ENCODE data around the gene PAX5.

PAX5 gene

GRCh38 chr9:36802201-36802920 lies 231.7 kb downstream of the PAX5 start:
- TF ChIP-seq, protein P1, sequence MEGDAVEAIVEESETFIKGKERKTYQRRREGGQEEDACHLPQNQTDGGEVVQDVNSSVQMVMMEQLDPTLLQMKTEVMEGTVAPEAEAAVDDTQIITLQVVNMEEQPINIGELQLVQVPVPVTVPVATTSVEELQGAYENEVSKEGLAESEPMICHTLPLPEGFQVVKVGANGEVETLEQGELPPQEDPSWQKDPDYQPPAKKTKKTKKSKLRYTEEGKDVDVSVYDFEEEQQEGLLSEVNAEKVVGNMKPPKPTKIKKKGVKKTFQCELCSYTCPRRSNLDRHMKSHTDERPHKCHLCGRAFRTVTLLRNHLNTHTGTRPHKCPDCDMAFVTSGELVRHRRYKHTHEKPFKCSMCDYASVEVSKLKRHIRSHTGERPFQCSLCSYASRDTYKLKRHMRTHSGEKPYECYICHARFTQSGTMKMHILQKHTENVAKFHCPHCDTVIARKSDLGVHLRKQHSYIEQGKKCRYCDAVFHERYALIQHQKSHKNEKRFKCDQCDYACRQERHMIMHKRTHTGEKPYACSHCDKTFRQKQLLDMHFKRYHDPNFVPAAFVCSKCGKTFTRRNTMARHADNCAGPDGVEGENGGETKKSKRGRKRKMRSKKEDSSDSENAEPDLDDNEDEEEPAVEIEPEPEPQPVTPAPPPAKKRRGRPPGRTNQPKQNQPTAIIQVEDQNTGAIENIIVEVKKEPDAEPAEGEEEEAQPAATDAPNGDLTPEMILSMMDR (conservative IDR thresholded peaks at IDR 0.05) = no peak
- no peak for TF ChIP-seq ZFX (IDR thresholded peaks at IDR 0.05)
- no peak overlapping the region for H3K27ac ChIP-seq

DNA sequence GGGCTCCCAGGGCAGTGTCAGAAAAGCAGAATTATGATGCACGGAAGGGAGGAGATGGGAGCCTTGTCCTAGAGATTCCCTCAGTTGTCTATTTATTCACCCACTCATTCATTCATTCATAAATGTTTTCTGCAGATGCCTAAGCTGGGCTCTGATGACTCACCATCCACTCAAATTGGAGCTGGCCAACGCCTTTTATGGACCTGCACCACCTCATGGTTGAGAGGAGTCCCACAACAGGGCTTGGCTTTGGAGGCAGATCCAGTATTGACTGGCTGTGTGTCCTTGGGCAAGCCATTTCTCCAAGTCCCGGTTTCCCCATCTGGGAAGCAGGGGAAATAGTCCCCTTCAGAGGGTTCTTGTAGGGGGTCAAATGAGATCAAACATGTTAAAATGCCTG lies 233.6 kb downstream of the PAX5 start:
- H3K27ac ChIP-seq = no peak overlapping the region
- 0 out of 2 replicates have a peak, but pooled peaks have one; percentile 14 for TF ChIP-seq ZFX (IDR thresholded peaks at IDR 0.05)
- TF ChIP-seq, protein P1 (conservative IDR thresholded peaks at IDR 0.05) = no peak

DNA sequence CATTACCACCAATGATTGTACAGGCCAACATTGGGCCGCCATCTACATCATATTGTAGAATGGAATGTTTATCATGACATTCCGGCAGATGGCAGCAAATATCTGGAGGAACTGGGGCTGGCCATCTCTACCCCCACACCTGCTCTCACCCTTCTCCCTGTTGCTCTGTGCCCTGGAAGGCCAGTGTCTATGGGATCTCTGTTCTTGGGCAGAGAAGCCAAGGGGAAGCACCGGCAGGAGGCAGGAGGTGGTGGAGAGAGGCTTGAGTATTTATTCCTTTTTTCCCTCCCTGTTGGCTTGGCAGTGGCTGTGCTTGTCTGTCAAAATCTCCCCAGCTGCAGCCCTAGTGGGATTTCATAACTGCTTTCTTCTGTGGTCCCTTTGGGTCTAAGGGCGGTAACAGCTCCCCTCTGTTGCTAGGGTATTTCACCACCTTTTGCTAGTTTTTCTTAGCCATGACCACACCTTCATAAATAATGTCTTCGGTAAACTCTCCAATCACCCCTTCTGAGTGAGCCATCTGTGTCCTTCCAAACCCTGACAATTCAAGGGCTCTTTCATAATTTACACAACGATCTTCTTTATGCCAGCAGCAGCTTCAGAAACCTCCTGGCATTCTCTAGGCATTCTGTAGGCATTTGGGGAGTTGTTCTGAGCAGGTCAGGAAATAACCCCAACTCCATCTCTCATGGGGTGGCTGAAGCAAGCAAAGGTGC lies 235.6 kb downstream of the PAX5 start:
- no peak overlapping the region for H3K27ac ChIP-seq
- TF ChIP-seq ZFX (IDR thresholded peaks at IDR 0.05) = no peak
- TF ChIP-seq, protein P1 (conservative IDR thresholded peaks at IDR 0.05) = peak; percentile 63

DNA sequence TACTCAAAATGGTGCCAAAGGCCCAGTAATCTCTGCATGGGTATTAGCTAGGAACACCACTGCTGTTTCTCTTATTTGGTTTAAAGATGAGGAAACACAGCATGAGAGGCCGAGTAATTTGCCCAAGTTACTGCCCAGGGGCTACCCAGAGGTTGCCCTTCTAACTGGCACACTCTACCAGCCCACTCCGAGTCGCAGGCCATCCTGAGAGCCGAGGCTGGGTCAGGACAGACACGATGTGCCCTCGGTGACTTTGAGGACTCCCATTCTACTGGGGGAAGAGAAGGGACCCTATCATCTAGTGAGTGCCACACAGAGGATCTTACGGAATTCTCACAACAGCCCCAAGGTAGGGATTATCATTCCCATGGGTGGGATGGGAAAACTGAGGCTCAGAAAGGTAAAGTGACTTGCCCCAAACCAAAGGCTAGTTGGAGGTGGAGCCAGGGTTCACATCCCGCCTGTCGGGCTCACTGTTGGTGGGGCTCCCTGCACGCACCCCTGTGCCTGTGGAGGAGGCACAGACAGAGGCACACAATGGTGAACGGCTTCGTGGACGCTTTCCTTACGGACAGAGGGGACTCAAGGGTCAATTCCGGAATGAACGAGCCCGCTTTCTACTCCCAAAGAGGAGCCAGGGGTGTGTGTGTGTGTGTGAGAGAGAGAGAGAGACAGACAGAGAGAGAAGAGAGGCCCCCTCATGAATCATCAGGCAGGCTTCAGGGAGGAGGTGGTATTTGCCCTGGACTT lies 236.4 kb downstream of the PAX5 start:
- H3K27ac ChIP-seq = no peak overlapping the region
- TF ChIP-seq ZFX (IDR thresholded peaks at IDR 0.05) = no peak

GRCh38 chr9:36796671-36797419 lies 237.2 kb downstream of the PAX5 start:
- H3K27ac ChIP-seq = no peak overlapping the region
- TF ChIP-seq ZFX (IDR thresholded peaks at IDR 0.05) = no peak
- TF ChIP-seq, protein P1 (conservative IDR thresholded peaks at IDR 0.05) = no peak

DNA sequence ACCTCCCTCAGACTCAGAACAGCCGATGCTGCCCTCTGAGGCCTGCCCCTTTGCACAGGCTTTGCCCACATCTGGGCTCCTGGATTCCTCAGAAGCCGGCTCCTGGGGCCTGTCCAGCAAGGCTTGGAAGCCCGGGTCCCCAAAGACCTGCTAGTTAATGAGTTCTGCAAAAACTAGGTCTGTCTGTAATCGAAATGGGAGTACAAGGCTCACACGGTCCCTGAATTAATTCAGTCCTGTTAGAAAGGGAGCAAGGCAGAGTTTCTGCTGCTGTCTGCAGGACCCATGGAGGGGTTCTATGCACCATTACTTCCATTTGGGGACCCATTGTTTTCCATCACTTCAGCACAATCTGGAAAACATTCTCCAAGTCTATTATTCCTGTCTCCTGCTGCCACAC lies 239.6 kb downstream of the PAX5 start:
- no peak for TF ChIP-seq ZFX (IDR thresholded peaks at IDR 0.05)
- TF ChIP-seq, protein P1 (conservative IDR thresholded peaks at IDR 0.05) = no peak

DNA sequence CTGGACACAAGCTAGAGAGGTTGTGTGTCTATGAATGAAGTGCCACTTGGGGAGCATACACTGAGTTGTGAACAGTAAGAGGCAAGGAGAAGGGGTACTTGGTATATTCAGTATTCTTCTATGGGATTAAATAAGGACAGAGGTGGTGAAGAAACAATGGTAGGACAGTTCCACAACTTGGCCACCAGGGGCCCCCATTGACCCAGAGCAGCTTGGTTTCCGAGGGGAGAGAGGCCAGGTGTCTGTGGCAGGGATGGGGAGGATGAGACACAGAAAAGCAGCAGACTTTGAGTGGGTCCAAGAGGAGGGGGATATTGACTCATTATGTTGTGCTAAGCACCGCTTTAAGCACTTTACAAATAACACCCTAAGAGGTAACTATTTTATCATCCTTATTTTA lies 240.8 kb downstream of the PAX5 start:
- TF ChIP-seq, protein P1 (conservative IDR thresholded peaks at IDR 0.05) = peak; percentile 50
- TF ChIP-seq ZFX (IDR thresholded peaks at IDR 0.05) = no peak
- H3K27ac ChIP-seq = no peak overlapping the region

More for the DNA sequence above, 239.6 kb downstream of the PAX5 start:
- H3K27ac ChIP-seq = no peak overlapping the region
